Measurements from ENCODE around the gene CANX. TPM values are rescaled to one million over a fixed set of nuclear protein-coding genes. Genes with fewer than 3 reads are reported as not detected.
"Not testable (repeated sequence)": the region's sequence is repeated elsewhere in the genome, so short reads cannot be mapped to it uniquely, and the experiment has no call there.

CANX gene
- total RNA-seq, 1 donor from 2014 or later: 574 TPM

DNA sequence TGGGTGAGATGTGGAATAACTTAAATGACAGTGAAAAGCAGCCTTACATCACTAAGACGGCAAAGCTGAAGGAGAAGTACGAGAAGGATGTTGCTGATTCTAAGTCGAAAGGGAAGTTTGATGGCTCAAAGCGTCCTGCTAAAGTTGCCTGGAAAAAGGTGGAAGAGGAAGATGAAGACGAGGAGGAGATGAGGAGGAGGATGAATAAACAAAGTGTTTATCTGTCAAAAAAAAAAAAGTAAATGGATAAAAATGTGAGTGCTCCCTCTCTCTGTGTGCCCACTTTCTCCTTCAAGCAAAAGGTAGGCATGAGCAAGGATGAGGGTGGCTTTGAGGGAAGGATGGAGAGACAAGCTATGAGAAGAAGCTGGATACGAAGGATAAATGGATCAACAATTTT lies 4.2 kb upstream of the CANX start:
- H3K4me1 Mint-ChIP-seq (ENCODE audit: low read depth): peaks cover 6% of the 10 kb centered on the region
- no peaks in the 10 kb centered on the region for H3K36me3 Mint-ChIP-seq (ENCODE audit: insufficient read depth)
- DNase-seq (ENCODE audit: low spot score, unreplicated experiment): no peak
- H3K9me3 Mint-ChIP-seq (ENCODE audit: low read depth): no peaks in the 10 kb centered on the region
- H3K4me3 Mint-ChIP-seq (ENCODE audit: low read depth): no peak overlapping the region
- H3K27me3 Mint-ChIP-seq: no peaks in the 10 kb centered on the region
- TF ChIP-seq, protein P1, sequence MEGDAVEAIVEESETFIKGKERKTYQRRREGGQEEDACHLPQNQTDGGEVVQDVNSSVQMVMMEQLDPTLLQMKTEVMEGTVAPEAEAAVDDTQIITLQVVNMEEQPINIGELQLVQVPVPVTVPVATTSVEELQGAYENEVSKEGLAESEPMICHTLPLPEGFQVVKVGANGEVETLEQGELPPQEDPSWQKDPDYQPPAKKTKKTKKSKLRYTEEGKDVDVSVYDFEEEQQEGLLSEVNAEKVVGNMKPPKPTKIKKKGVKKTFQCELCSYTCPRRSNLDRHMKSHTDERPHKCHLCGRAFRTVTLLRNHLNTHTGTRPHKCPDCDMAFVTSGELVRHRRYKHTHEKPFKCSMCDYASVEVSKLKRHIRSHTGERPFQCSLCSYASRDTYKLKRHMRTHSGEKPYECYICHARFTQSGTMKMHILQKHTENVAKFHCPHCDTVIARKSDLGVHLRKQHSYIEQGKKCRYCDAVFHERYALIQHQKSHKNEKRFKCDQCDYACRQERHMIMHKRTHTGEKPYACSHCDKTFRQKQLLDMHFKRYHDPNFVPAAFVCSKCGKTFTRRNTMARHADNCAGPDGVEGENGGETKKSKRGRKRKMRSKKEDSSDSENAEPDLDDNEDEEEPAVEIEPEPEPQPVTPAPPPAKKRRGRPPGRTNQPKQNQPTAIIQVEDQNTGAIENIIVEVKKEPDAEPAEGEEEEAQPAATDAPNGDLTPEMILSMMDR (IDR thresholded peaks at IDR 0.05; ENCODE audit: unreplicated experiment): no peak
- no peak overlapping the region for H3K27ac Mint-ChIP-seq

DNA sequence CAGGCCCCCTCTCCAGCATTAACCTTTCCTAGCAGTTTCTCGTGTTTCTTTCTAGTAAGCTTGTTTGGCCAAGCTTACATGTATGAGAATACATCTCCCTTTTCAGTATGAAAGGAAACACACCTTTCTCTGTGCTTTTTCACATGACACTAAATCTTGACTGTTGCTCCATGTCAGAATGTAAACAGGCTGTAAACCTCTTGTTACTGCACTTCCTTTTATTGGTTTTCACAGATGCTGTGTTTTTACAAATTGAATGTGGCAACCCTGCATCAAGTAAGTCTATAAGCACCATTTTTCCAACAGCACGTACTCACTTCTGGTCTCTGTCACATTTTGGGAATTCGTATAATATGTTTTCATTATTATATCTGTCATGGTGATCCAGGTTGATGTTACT lies 2.2 kb upstream of the CANX start:
- no peaks in the 10 kb centered on the region for H3K27me3 Mint-ChIP-seq
- peaks cover 13% of the 10 kb centered on the region for H3K4me1 Mint-ChIP-seq (ENCODE audit: low read depth)
- no peaks in the 10 kb centered on the region for H3K9me3 Mint-ChIP-seq (ENCODE audit: low read depth)
- TF ChIP-seq, protein P1 (IDR thresholded peaks at IDR 0.05; ENCODE audit: unreplicated experiment): no peak
- DNase-seq (ENCODE audit: low spot score, unreplicated experiment): no peak
- no peak overlapping the region for H3K4me3 Mint-ChIP-seq (ENCODE audit: low read depth)
- no peak overlapping the region for H3K27ac Mint-ChIP-seq
- H3K36me3 Mint-ChIP-seq (ENCODE audit: insufficient read depth): peaks cover 1% of the 10 kb centered on the region

DNA sequence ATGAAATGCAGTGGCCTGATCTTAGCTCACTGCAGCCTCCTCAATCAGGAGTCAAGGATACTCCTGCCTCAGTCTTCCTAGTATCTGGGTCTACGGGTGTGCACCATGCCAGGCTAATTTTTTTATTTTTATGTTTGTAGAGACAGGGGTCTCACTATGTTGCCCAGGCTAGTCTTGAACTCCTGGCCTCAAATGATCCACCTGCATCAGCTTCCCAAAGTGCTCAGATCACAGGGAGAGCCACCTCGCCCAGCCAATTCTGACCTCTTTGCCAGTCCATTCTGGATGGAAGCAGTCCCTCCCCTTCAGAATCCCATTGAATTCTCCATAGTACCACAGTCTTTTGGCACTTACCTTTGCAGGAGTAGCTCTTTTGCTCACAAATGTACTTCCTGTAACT lies 1.7 kb upstream of the CANX start:
- no peak for DNase-seq (ENCODE audit: low spot score, unreplicated experiment)
- Mint-ChIP-seq H3K9me3 (ENCODE audit: low read depth) (no peaks in the 10 kb centered on the region), H3K4me3 (ENCODE audit: low read depth) (peak overlapping the region; percentile 98), H3K36me3 (ENCODE audit: insufficient read depth) (peaks cover 3% of the 10 kb centered on the region), H3K4me1 (ENCODE audit: low read depth) (peaks cover 13% of the 10 kb centered on the region), H3K27me3 (no peaks in the 10 kb centered on the region), H3K27ac (peak overlapping the region; percentile 99)
- TF ChIP-seq, protein P1 (IDR thresholded peaks at IDR 0.05; ENCODE audit: unreplicated experiment): no peak

DNA sequence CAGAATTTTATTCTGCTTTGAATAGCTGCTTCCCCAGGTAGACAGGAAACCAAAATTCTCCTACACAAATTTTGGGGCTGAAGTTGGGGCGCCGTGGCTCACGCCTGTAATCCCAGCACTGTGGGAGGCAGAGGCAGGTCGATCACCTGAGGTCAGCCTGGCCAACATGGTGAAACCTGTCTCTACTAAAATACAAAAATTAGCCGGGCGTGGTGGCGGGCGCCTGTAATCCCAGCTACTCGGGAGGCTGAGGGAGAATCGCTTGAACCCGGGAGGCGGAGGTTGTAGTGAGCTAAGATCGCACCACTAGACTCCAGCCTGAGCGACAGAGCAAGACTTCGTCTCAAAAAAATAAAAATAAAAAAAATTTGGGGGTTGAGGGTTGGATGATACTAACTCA lies 1.2 kb upstream of the CANX start:
- not testable (repeated sequence) for H3K9me3 Mint-ChIP-seq (ENCODE audit: low read depth); DNase-seq (ENCODE audit: low spot score, unreplicated experiment); H3K36me3 Mint-ChIP-seq (ENCODE audit: insufficient read depth); H3K27me3 Mint-ChIP-seq
- Mint-ChIP-seq H3K4me1 (ENCODE audit: low read depth) (peaks cover 16% of the 10 kb centered on the region), H3K27ac (peak overlapping the region; percentile 99), H3K4me3 (ENCODE audit: low read depth) (peak overlapping the region; percentile 98)

DNA sequence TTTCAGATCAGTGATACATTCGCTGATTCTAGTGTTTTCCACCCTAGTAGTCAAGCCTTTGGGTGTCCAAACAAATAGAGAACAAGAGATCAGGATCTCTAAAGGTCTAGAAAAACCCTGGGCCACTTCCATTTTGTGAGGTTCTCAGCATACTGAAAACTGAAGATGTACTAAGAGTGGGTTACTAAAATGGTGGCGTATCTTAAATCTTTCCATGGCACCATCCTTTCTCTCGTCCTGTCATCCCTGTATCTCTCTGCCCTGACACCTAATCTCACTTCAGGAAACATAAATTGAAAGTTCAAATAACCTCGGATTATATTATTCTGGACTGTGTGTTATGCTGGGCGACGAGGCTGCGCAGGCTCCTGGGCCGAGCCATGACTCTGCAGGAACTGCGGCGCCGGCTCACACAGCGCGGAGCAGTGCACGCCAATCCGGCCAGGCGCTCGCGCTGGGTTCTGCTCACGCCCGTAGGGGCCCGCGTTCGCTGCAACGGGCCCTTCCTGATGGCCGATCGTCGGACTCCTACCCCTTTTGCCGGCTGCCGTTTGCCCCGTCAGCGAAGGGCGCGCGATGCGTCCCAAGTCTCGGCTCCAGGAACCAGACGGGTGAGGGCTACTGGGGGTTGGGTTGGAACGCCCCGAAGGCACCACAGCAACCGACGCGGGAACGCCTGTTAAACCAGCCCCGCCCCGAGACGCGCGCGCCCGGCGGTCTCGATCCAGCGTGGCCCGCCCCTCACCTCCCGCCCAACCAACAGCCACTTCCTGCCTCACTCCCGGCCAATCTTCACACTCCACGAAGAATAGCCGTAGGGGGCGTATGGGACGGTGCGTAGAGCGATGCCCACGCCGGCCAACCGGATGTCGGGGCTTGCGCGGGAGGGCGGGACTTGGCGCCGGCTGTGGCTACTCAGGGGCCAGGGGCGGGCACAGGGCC lies 503 bp upstream of the CANX start:
- DNase-seq (ENCODE audit: low spot score, unreplicated experiment): peak; percentile 98
- H3K27ac Mint-ChIP-seq: peak overlapping the region; percentile 99
- H3K36me3 Mint-ChIP-seq (ENCODE audit: insufficient read depth): peaks cover 8% of the 10 kb centered on the region
- peak overlapping the region; percentile 98 for H3K4me3 Mint-ChIP-seq (ENCODE audit: low read depth)
- peaks cover 17% of the 10 kb centered on the region for H3K4me1 Mint-ChIP-seq (ENCODE audit: low read depth)
- TF ChIP-seq, protein P1 (IDR thresholded peaks at IDR 0.05; ENCODE audit: unreplicated experiment): no peak
- no peaks in the 10 kb centered on the region for H3K27me3 Mint-ChIP-seq
- no peaks in the 10 kb centered on the region for H3K9me3 Mint-ChIP-seq (ENCODE audit: low read depth)

All from progenitor cell of endocrine pancreas (in vitro differentiated cells).